ENCODE results near the gene CADPS. TPM values are rescaled to one million over a fixed set of nuclear protein-coding genes. Genes with fewer than 3 reads are reported as not detected.

The CADPS gene
- total and polyA plus RNA-seq, 7 donors: 1.6 to 12.5 (median 6.2) TPM; not detected in 1

GRCh38 chr3:62718011-62718410 is 157.2 kb downstream of the CADPS start:
- 78 to 86% methylated on average over 1 of the region's 1 CpG for WGBS, 2 donors
- no peaks in the 10 kb centered on the region for H3K4me1 ChIP-seq
- H3K27ac ChIP-seq: no peak overlapping the region
- TF ChIP-seq POLR2A (IDR thresholded peaks at IDR 0.05) (no peak), CTCF (IDR thresholded peaks at IDR 0.05) (no peak), EP300 (IDR thresholded peaks at IDR 0.05) (no peak), POLR2AphosphoS5 (IDR thresholded peaks at IDR 0.05) (no peak)
- no peak for DNase-seq
- intact Hi-C loops (cut with DNase I): no loop called here
- H3K4me3 ChIP-seq: no peak overlapping the region
- H3K9me3 ChIP-seq: no peaks in the 10 kb centered on the region
- H3K27me3 ChIP-seq: peaks cover 0 to 3% (median 0%) of the 10 kb centered on the region in 3 donors
- no peaks in the 10 kb centered on the region for H3K36me3 ChIP-seq

GRCh38 chr3:62712746-62713145 is 162.5 kb downstream of the CADPS start:
- H3K27ac ChIP-seq: no peak overlapping the region

GRCh38 chr3:62710751-62711150 is 164.5 kb downstream of the CADPS start:
- no peaks in the 10 kb centered on the region for H3K36me3 ChIP-seq
- TF ChIP-seq POLR2AphosphoS5 (IDR thresholded peaks at IDR 0.05): no peak
- no peak for TF ChIP-seq CTCF (IDR thresholded peaks at IDR 0.05)
- TF ChIP-seq POLR2A (IDR thresholded peaks at IDR 0.05): no peak
- TF ChIP-seq EP300 (IDR thresholded peaks at IDR 0.05): no peak

More at GRCh38 chr3:62712746-62713145, 162.5 kb downstream of the CADPS start:
- Histone ChIP-seq H3K27me3 (no peaks in the 10 kb centered on the region), H3K9me3 (no peaks in the 10 kb centered on the region), H3K4me3 (no peak overlapping the region), H3K4me1 (no peaks in the 10 kb centered on the region), H3K36me3 (no peaks in the 10 kb centered on the region)
- DNase-seq: no peak
- TF ChIP-seq CTCF (IDR thresholded peaks at IDR 0.05) (no peak), POLR2A (IDR thresholded peaks at IDR 0.05) (no peak), EP300 (IDR thresholded peaks at IDR 0.05) (no peak)
- intact Hi-C loops (cut with DNase I): no loop called here

GRCh38 chr3:62708638-62709373 is 166.4 kb downstream of the CADPS start:
- Histone ChIP-seq H3K9me3 (no peaks in the 10 kb centered on the region), H3K27ac (no peak overlapping the region), H3K36me3 (no peaks in the 10 kb centered on the region), H3K27me3 (no peaks in the 10 kb centered on the region), H3K4me1 (no peaks in the 10 kb centered on the region), H3K4me3 (no peak overlapping the region)
- intact Hi-C loops (cut with DNase I): no loop called here
- WGBS, 2 donors: 7 to 22% methylated on average over 5 of the region's 5 CpGs
- no peak for TF ChIP-seq CTCF (IDR thresholded peaks at IDR 0.05)
- no peak for TF ChIP-seq POLR2AphosphoS5 (IDR thresholded peaks at IDR 0.05)
- no peak for TF ChIP-seq EP300 (IDR thresholded peaks at IDR 0.05)
- TF ChIP-seq POLR2A (IDR thresholded peaks at IDR 0.05): no peak
- no peak for DNase-seq

More at GRCh38 chr3:62710751-62711150, 164.5 kb downstream of the CADPS start:
- H3K4me1 ChIP-seq: no peaks in the 10 kb centered on the region
- no peak for DNase-seq
- no peak overlapping the region for H3K4me3 ChIP-seq
- H3K27ac ChIP-seq: no peak overlapping the region
- intact Hi-C loops (cut with DNase I): no loop called here
- H3K9me3 ChIP-seq: no peaks in the 10 kb centered on the region
- H3K27me3 ChIP-seq: no peaks in the 10 kb centered on the region
- WGBS, 2 donors: 88 to 91% methylated on average over 3 of the region's 3 CpGs

- Histone ChIP-seq H3K4me1 (no peaks in the 10 kb centered on the region), H3K36me3 (no peaks in the 10 kb centered on the region), H3K9me3 (no peaks in the 10 kb centered on the region), H3K27ac (no peak overlapping the region), H3K4me3 (no peak overlapping the region), H3K27me3 (no peaks in the 10 kb centered on the region)
- no peak for DNase-seq
- TF ChIP-seq EP300 (IDR thresholded peaks at IDR 0.05) (no peak), CTCF (IDR thresholded peaks at IDR 0.05) (no peak), POLR2A (IDR thresholded peaks at IDR 0.05) (no peak), POLR2AphosphoS5 (IDR thresholded peaks at IDR 0.05) (no peak)
- intact Hi-C loops (cut with DNase I): no loop called here
- WGBS, 2 donors: 76 to 86% methylated on average over 2 of the region's 2 CpGs
Observed at GRCh38 chr3:62705721-62706120, 169.5 kb downstream of the CADPS start.

Measured in sigmoid colon (tissue), 7 donors.